Measurements from ENCODE around the gene NGEF.

DNA sequence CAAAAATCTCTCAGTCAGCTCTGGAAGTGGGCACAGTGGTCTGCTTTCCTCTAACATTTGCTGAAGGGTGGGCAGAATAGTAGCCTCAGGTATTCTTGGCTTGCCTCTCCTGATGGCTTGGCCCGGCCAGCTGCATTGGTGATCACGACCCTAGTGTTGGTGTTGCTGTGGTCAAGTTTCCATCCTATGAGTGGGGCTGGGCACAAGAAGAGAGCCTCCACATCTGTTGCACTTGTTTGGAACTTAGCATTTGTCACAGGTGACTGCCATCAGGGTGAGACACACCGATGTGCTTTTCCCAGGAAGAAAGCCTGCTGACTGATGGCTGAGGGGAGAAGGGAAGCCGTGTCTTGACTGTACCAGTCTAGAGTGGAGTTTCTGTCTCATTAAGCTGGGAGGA is 176.1 kb downstream of the NGEF start:
- TF ChIP-seq POLR2AphosphoS5 (IDR thresholded peaks at IDR 0.05), result no peak
- TF ChIP-seq, protein P1, sequence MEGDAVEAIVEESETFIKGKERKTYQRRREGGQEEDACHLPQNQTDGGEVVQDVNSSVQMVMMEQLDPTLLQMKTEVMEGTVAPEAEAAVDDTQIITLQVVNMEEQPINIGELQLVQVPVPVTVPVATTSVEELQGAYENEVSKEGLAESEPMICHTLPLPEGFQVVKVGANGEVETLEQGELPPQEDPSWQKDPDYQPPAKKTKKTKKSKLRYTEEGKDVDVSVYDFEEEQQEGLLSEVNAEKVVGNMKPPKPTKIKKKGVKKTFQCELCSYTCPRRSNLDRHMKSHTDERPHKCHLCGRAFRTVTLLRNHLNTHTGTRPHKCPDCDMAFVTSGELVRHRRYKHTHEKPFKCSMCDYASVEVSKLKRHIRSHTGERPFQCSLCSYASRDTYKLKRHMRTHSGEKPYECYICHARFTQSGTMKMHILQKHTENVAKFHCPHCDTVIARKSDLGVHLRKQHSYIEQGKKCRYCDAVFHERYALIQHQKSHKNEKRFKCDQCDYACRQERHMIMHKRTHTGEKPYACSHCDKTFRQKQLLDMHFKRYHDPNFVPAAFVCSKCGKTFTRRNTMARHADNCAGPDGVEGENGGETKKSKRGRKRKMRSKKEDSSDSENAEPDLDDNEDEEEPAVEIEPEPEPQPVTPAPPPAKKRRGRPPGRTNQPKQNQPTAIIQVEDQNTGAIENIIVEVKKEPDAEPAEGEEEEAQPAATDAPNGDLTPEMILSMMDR (IDR thresholded peaks at IDR 0.05), result no peak
